Measurements from ENCODE around the gene CYTH2.
"Not testable (repeated sequence)": the region's sequence is repeated elsewhere in the genome, so short reads cannot be mapped to it uniquely, and the experiment has no call there.

CYTH2 gene

GRCh38 chr19:48481846-48482639 is 12.9 kb downstream of the CYTH2 start:
- H3K4me3 ChIP-seq (ENCODE audit: low read depth, low read length), result no peak overlapping the region
- TF ChIP-seq CTCF (IDR thresholded peaks at IDR 0.05; ENCODE audit: borderline replicate concordance, insufficient read depth, low read depth, low read length), result no peak

GRCh38 chr19:48483301-48483700 is 14.1 kb downstream of the CYTH2 start:
- H3K4me3 ChIP-seq (ENCODE audit: low read depth, low read length), result no peak overlapping the region
- TF ChIP-seq CTCF (IDR thresholded peaks at IDR 0.05; ENCODE audit: borderline replicate concordance, insufficient read depth, low read depth, low read length), result no peak

GRCh38 chr19:48484247-48484893 is 15.2 kb downstream of the CYTH2 start:
- H3K4me3 ChIP-seq (ENCODE audit: low read depth, low read length), result no peak overlapping the region
- no peak for TF ChIP-seq CTCF (IDR thresholded peaks at IDR 0.05; ENCODE audit: borderline replicate concordance, insufficient read depth, low read depth, low read length)

GRCh38 chr19:48484931-48485612 is 15.9 kb downstream of the CYTH2 start:
- no peak for TF ChIP-seq CTCF (IDR thresholded peaks at IDR 0.05; ENCODE audit: borderline replicate concordance, insufficient read depth, low read depth, low read length)
- H3K4me3 ChIP-seq (ENCODE audit: low read depth, low read length), result no peak overlapping the region

- not testable (repeated sequence) for H3K4me3 ChIP-seq (ENCODE audit: low read depth, low read length)
Measured at GRCh38 chr19:48486706-48487105, 17.5 kb downstream of the CYTH2 start.

GRCh38 chr19:48487544-48487943 is 18.4 kb downstream of the CYTH2 start:
- TF ChIP-seq CTCF (IDR thresholded peaks at IDR 0.05; ENCODE audit: borderline replicate concordance, insufficient read depth, low read depth, low read length), result no peak
- H3K4me3 ChIP-seq (ENCODE audit: low read depth, low read length), result no peak overlapping the region

- TF ChIP-seq CTCF (IDR thresholded peaks at IDR 0.05; ENCODE audit: borderline replicate concordance, insufficient read depth, low read depth, low read length), result no peak
- H3K4me3 ChIP-seq (ENCODE audit: low read depth, low read length), result no peak overlapping the region
Measured at GRCh38 chr19:48487948-48488347, 18.8 kb downstream of the CYTH2 start.

- H3K4me3 ChIP-seq (ENCODE audit: low read depth, low read length), result not testable (repeated sequence)
Measured at GRCh38 chr19:48488478-48488877, 19.3 kb downstream of the CYTH2 start.
